Activated naive CD4-positive, alpha-beta T cell (primary cell): ENCODE data around the gene FOXP1.

ENCODE experiments used
- DNase-seq, 4 experiments: peaks; one replicate each; lab custom pipeline; 2025; lab: John Stamatoyannopoulos, UW

Gene FOXP1

GRCh38 chr3:71304684-71305083, 278.8 kb downstream of the FOXP1 start:
- peak in 1 of 4 experiments; percentile 5 for DNase-seq

- DNase-seq = no peak
Observed at GRCh38 chr3:71304247-71304646, 279.3 kb downstream of the FOXP1 start.

- peak in 1 of 4 experiments; percentile 5 for DNase-seq
Observed at GRCh38 chr3:71303627-71304200, 279.8 kb downstream of the FOXP1 start.

GRCh38 chr3:71302604-71303003, 280.9 kb downstream of the FOXP1 start:
- DNase-seq = no peak

GRCh38 chr3:71300951-71301393, 282.6 kb downstream of the FOXP1 start:
- DNase-seq = no peak

- peak in 1 of 4 experiments; percentile 9 for DNase-seq
Observed at GRCh38 chr3:71299160-71299559, 284.4 kb downstream of the FOXP1 start.

GRCh38 chr3:71294919-71295318, 288.6 kb downstream of the FOXP1 start:
- no peak for DNase-seq

- DNase-seq = no peak
Observed at GRCh38 chr3:71290301-71290700, 293.2 kb downstream of the FOXP1 start.

GRCh38 chr3:71288269-71288930, 295.1 kb downstream of the FOXP1 start:
- DNase-seq = no peak

GRCh38 chr3:71285086-71285485, 298.4 kb downstream of the FOXP1 start:
- DNase-seq = no peak

GRCh38 chr3:71282976-71283375, 300.6 kb downstream of the FOXP1 start:
- no peak for DNase-seq

GRCh38 chr3:71281280-71281679, 302.2 kb downstream of the FOXP1 start:
- DNase-seq = no peak

GRCh38 chr3:71277341-71277740, 306.2 kb downstream of the FOXP1 start:
- no peak for DNase-seq

- DNase-seq = no peak
Observed at GRCh38 chr3:71276531-71276930, 307.0 kb downstream of the FOXP1 start.

- DNase-seq = no peak
Observed at GRCh38 chr3:71273453-71273852, 310.1 kb downstream of the FOXP1 start.

- DNase-seq = no peak
Observed at GRCh38 chr3:71271596-71271995, 311.9 kb downstream of the FOXP1 start.

GRCh38 chr3:71269906-71270305, 313.6 kb downstream of the FOXP1 start:
- DNase-seq = peak in 1 of 4 experiments; percentile 6

- DNase-seq = no peak
Observed at GRCh38 chr3:71268462-71268999, 315.0 kb downstream of the FOXP1 start.

- no peak for DNase-seq
Observed at GRCh38 chr3:71266875-71267274, 316.7 kb downstream of the FOXP1 start.

GRCh38 chr3:71265365-71265915, 318.1 kb downstream of the FOXP1 start:
- no peak for DNase-seq

- DNase-seq = no peak
Observed at GRCh38 chr3:71264840-71265239, 318.7 kb downstream of the FOXP1 start.

- no peak for DNase-seq
Observed at GRCh38 chr3:71262364-71263265, 320.9 kb downstream of the FOXP1 start.
